Epidermal melanocyte (primary cell): ENCODE measurements around the gene LTB.

Source experiments
- DNase-seq: peaks from one replicate; pipeline ENCODE4 v3.0.0; 2011; ENCODE audit warnings: low spot score; ENCODE audit not compliant: insufficient read length

The LTB gene

GRCh38 chr6:31531771-31532643, 50.2 kb downstream of the LTB start:
- no peak for DNase-seq

GRCh38 chr6:31531162-31531561, 51.1 kb downstream of the LTB start:
- no peak for DNase-seq

- DNase-seq = no peak
These were observed 51.6 kb downstream of the LTB start for GRCh38 chr6:31530659-31531058.
